Fibroblast of lung (primary cell): ENCODE results near the gene C19orf44. TPM values are rescaled to one million over a fixed set of nuclear protein-coding genes. Genes with fewer than 3 reads are reported as not detected.

ENCODE experiments used
- DNase-seq, 2 donors: peaks; one replicate each; pipeline versions ENCODE4 v3.0.0 to v3.0.0-alpha.2; 2010; ENCODE audit warnings: low read depth in 2 of 2
- H2AFZ ChIP-seq: 2 replicates; pipeline ENCODE4 v1.5.1; 2012; ENCODE audit warnings: low read length, control low read depth, inconsistent platforms
- H3K27ac ChIP-seq: 2 replicates; pipeline ENCODE4 v1.5.1; 2011; ENCODE audit warnings: low read length, control low read depth; ENCODE audit not compliant: insufficient read depth
- H3K27me3 ChIP-seq: 2 replicates; pipeline ENCODE4 v1.5.1; 2011; ENCODE audit warnings: mild to moderate bottlenecking, low read length; ENCODE audit not compliant: control insufficient read depth, insufficient read depth
- H3K36me3 ChIP-seq: 2 replicates; pipeline ENCODE4 v1.5.1; 2011; ENCODE audit warnings: low read length; ENCODE audit not compliant: control insufficient read depth, insufficient read depth
- H3K4me1 ChIP-seq: 2 replicates; pipeline ENCODE4 v1.5.1; 2011; ENCODE audit warnings: low read length; ENCODE audit not compliant: control insufficient read depth, insufficient read depth; ENCODE audit errors: extremely low read depth
- H3K4me2 ChIP-seq: 2 replicates; pipeline ENCODE4 v1.5.1; 2011; ENCODE audit warnings: low read length, control low read depth; ENCODE audit not compliant: insufficient read depth; ENCODE audit errors: extremely low read depth
- H3K4me3 ChIP-seq, 4 experiments: fragments of 200-600 bp in 1 of 4; sonication (generic) in 1 of 4; replicated peaks in 1 of 4; 2 replicates each; pipeline ENCODE4 v1.5.1; 2011 to 2016; ENCODE audit warnings: low read length in 4 of 4, low read depth in 3 of 4, mild to moderate bottlenecking in 3 of 4, control low read depth in 2 of 4, inconsistent platforms in 1 of 4, mixed read lengths in 1 of 4; ENCODE audit not compliant: insufficient read depth in 1 of 4; ENCODE audit errors: control extremely low read depth in 1 of 4
- H3K79me2 ChIP-seq: 2 replicates; pipeline ENCODE4 v1.5.1; 2012; ENCODE audit warnings: mild to moderate bottlenecking, low read length, inconsistent platforms; ENCODE audit not compliant: control insufficient read depth, insufficient read depth
- H3K9ac ChIP-seq: 2 replicates; pipeline ENCODE4 v1.5.1; 2011; ENCODE audit warnings: mild to moderate bottlenecking, low read length, control low read depth; ENCODE audit not compliant: insufficient read depth
- H3K9me3 ChIP-seq: 2 replicates; pipeline ENCODE4 v1.5.1; 2012; ENCODE audit warnings: low read depth, low read length; ENCODE audit not compliant: control insufficient read depth, insufficient read depth
- H4K20me1 ChIP-seq: 2 replicates; pipeline ENCODE4 v1.5.1; 2011; ENCODE audit warnings: low read length; ENCODE audit not compliant: control insufficient read depth, insufficient read depth; ENCODE audit errors: extremely low read depth
- CTCF ChIP-seq, 2 donors: IDR thresholded peaks in 1 of 2; conservative IDR thresholded peaks in 1 of 2; 1 replicate in 1 of 2; 2 replicates in 1 of 2; pipeline ENCODE4 v1.5.1; 2011 to 2012; ENCODE audit warnings: low read length in 2 of 2, control low read depth in 1 of 2, inconsistent platforms in 1 of 2, low read depth in 1 of 2, mild to moderate bottlenecking in 1 of 2
- EZH2 ChIP-seq: IDR thresholded peaks from 2 replicates; pipeline ENCODE4 v1.5.1; 2012; ENCODE audit warnings: low read length, control low read depth, mild to moderate bottlenecking; ENCODE audit errors: missing control alignments
- polyA plus RNA-seq, 2 donors: library from polyadenylated mRNA; depleted of rRNA in 1 of 2; stranded (reverse) in 1 of 2; unstranded in 1 of 2; fragments of >200 nt; gene quantifications; 2 replicates each; pipeline ENCODE4 v1.2.1, GENCODE V29; 2011 to 2012; ENCODE audit warnings: missing spikeins in 1 of 2
- total RNA-seq: library from RNA; depleted of rRNA; stranded (reverse); fragments of >200 nt; gene quantifications from 2 replicates; pipeline ENCODE4 v1.2.1, GENCODE V29; 2014

Gene C19orf44
- total and polyA plus RNA-seq, 2 donors (not counting 1 experiment from before 2014, with no cell fraction given) = 2.9 to 3.6 TPM

- H3K4me3 ChIP-seq = no peak overlapping the region
- H4K20me1 ChIP-seq = no peaks in the 10 kb centered on the region
- H3K9me3 ChIP-seq = no peaks in the 10 kb centered on the region
- peaks cover 4% of the 10 kb centered on the region for H3K79me2 ChIP-seq
- peaks cover 44% of the 10 kb centered on the region for H3K36me3 ChIP-seq
- TF ChIP-seq CTCF (conservative IDR thresholded peaks at IDR 0.05 in 1 of 2, IDR thresholded peaks at IDR 0.05 in 1 of 2; ENCODE audit: low read depth in 1 of 2, low read length in 2 of 2) = no peak
- TF ChIP-seq EZH2 = no peak
- no peaks in the 10 kb centered on the region for H3K4me1 ChIP-seq
- H3K27me3 ChIP-seq = no peaks in the 10 kb centered on the region
- no peak overlapping the region for H3K4me2 ChIP-seq
- no peak overlapping the region for H2AFZ ChIP-seq
- no peak overlapping the region for H3K9ac ChIP-seq
- H3K27ac ChIP-seq = no peak overlapping the region
- DNase-seq = no peak
These were observed 34.6 kb downstream of the C19orf44 start for GRCh38 chr19:16530540-16531379.

- Histone ChIP-seq H2AFZ (no peak overlapping the region), H3K27me3 (no peaks in the 10 kb centered on the region), H3K36me3 (peaks cover 42% of the 10 kb centered on the region), H3K4me2 (no peak overlapping the region), H3K9me3 (no peaks in the 10 kb centered on the region), H3K9ac (no peak overlapping the region), H3K4me3 (no peak overlapping the region), H3K79me2 (peaks cover 9% of the 10 kb centered on the region), H4K20me1 (no peaks in the 10 kb centered on the region), H3K27ac (no peak overlapping the region), H3K4me1 (no peaks in the 10 kb centered on the region)
- TF ChIP-seq CTCF (conservative IDR thresholded peaks at IDR 0.05 in 1 of 2, IDR thresholded peaks at IDR 0.05 in 1 of 2; ENCODE audit: low read depth in 1 of 2, low read length in 2 of 2) (no peak), EZH2 (no peak)
- DNase-seq = no peak
These were observed 35.1 kb downstream of the C19orf44 start for GRCh38 chr19:16531380-16531669.

GRCh38 chr19:16532440-16533234 lies 36.4 kb downstream of the C19orf44 start:
- peaks cover 38% of the 10 kb centered on the region for H3K36me3 ChIP-seq

More at GRCh38 chr19:16532440-16533234, 36.4 kb downstream of the C19orf44 start:
- no peak overlapping the region for H3K4me3 ChIP-seq
- H3K4me2 ChIP-seq = no peak overlapping the region
- no peak overlapping the region for H2AFZ ChIP-seq
- H3K79me2 ChIP-seq = peaks cover 19% of the 10 kb centered on the region
- no peak overlapping the region for H3K27ac ChIP-seq
- no peak overlapping the region for H3K9ac ChIP-seq
- no peak for DNase-seq
- H3K4me1 ChIP-seq = no peaks in the 10 kb centered on the region
- H3K27me3 ChIP-seq = no peaks in the 10 kb centered on the region
- no peak for TF ChIP-seq EZH2
- no peak for TF ChIP-seq CTCF (conservative IDR thresholded peaks at IDR 0.05 in 1 of 2, IDR thresholded peaks at IDR 0.05 in 1 of 2; ENCODE audit: low read depth in 1 of 2, low read length in 2 of 2)
- H4K20me1 ChIP-seq = no peaks in the 10 kb centered on the region
- H3K9me3 ChIP-seq = no peaks in the 10 kb centered on the region
